OCI-LY3 (cell line): ENCODE results near the gene ARHGAP22.

Experiments used
- H2AFZ ChIP-seq: fragments of 200-600, 300-600 bp; shearing (Covaris generic); 2 replicates; pipeline ENCODE4 v1.6.0; 2014; ENCODE audit warnings: antibody characterized with exemption, low read depth, low read length
- H3K27ac ChIP-seq: fragments of 200-600, 300-600 bp; sonication (generic); 2 replicates; pipeline ENCODE4 v1.5.1; 2014; ENCODE audit warnings: mild to moderate bottlenecking, low read length, moderate library complexity, mixed read lengths
- H3K27me3 ChIP-seq: fragments of 200-600, 300-600 bp; sonication (generic); 2 replicates; pipeline ENCODE4 v1.6.1; 2014; ENCODE audit warnings: low read depth, low read length, mixed read lengths
- H3K36me3 ChIP-seq: fragments of 200-600, 300-600 bp; sonication (generic); replicated peaks from 2 replicates; pipeline ENCODE3; 2014; ENCODE audit warnings: low read depth, low read length, mixed read lengths
- H3K4me1 ChIP-seq: fragments of 300-600, 200-600 bp; sonication (generic); 2 replicates; pipeline ENCODE4 v1.6.1; 2014; ENCODE audit warnings: low read length, mixed read lengths
- H3K4me2 ChIP-seq: fragments of 200-600, 300-600 bp; sonication (generic); 2 replicates; pipeline ENCODE4 v1.6.1; 2014; ENCODE audit warnings: low read length, mixed read lengths
- H3K4me3 ChIP-seq: fragments of 300-600, 200-600 bp; sonication (generic); 2 replicates; pipeline ENCODE4 v1.5.1; 2014; ENCODE audit warnings: antibody characterized with exemption, mild to moderate bottlenecking, low read length, moderate library complexity
- H3K79me2 ChIP-seq: fragments of 300-600, 200-600 bp; shearing (Covaris generic); 2 replicates; pipeline ENCODE4 v1.6.1; 2014; ENCODE audit warnings: mild to moderate bottlenecking, low read length, mixed read lengths
- H3K9ac ChIP-seq: fragments of 300-600, 200-600 bp; shearing (Covaris generic); 2 replicates; pipeline ENCODE4 v1.6.0; 2014; ENCODE audit warnings: mild to moderate bottlenecking, low read length, moderate library complexity
- H3K9me3 ChIP-seq: fragments of 200-600, 300-600 bp; shearing (Covaris generic); 2 replicates; pipeline ENCODE4 v1.6.1; 2014; ENCODE audit warnings: low read length, mixed read lengths; ENCODE audit not compliant: insufficient read depth
- H4K20me1 ChIP-seq: fragments of 200-600, 300-600 bp; sonication (generic); 2 replicates; pipeline ENCODE4 v1.6.1; 2016; ENCODE audit warnings: low read length, mixed read lengths; ENCODE audit not compliant: insufficient read depth
- EZH2phosphoT487 ChIP-seq: fragments of 200-600 bp; shearing (Covaris generic); IDR thresholded peaks from 2 replicates; pipeline ENCODE4 v1.6.1; 2018; ENCODE audit warnings: antibody characterized with exemption, mixed run types, low read depth
- TF ChIP-seq, protein P1 (sequence below): fragments of 200-600, 300-600 bp; sonication (generic); IDR thresholded peaks from 2 replicates; pipeline ENCODE4 v1.5.1; 2014; ENCODE audit warnings: antibody characterized with exemption, low read length, low read depth

ARHGAP22 gene

GRCh38 chr10:48445932-48446331 lies 158.9 kb downstream of the ARHGAP22 start:
- Histone ChIP-seq H3K4me1 (no peaks in the 10 kb centered on the region), H3K4me3 (no peak overlapping the region), H3K9ac (no peak overlapping the region), H3K4me2 (no peak overlapping the region), H2AFZ (no peak overlapping the region), H3K27me3 (no peaks in the 10 kb centered on the region), H3K79me2 (no peaks in the 10 kb centered on the region), H4K20me1 (no peaks in the 10 kb centered on the region), H3K36me3 (no peaks in the 10 kb centered on the region), H3K27ac (no peak overlapping the region), H3K9me3 (no peaks in the 10 kb centered on the region)
- no peak for TF ChIP-seq EZH2phosphoT487
- TF ChIP-seq, protein P1, sequence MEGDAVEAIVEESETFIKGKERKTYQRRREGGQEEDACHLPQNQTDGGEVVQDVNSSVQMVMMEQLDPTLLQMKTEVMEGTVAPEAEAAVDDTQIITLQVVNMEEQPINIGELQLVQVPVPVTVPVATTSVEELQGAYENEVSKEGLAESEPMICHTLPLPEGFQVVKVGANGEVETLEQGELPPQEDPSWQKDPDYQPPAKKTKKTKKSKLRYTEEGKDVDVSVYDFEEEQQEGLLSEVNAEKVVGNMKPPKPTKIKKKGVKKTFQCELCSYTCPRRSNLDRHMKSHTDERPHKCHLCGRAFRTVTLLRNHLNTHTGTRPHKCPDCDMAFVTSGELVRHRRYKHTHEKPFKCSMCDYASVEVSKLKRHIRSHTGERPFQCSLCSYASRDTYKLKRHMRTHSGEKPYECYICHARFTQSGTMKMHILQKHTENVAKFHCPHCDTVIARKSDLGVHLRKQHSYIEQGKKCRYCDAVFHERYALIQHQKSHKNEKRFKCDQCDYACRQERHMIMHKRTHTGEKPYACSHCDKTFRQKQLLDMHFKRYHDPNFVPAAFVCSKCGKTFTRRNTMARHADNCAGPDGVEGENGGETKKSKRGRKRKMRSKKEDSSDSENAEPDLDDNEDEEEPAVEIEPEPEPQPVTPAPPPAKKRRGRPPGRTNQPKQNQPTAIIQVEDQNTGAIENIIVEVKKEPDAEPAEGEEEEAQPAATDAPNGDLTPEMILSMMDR, result no peak

DNA sequence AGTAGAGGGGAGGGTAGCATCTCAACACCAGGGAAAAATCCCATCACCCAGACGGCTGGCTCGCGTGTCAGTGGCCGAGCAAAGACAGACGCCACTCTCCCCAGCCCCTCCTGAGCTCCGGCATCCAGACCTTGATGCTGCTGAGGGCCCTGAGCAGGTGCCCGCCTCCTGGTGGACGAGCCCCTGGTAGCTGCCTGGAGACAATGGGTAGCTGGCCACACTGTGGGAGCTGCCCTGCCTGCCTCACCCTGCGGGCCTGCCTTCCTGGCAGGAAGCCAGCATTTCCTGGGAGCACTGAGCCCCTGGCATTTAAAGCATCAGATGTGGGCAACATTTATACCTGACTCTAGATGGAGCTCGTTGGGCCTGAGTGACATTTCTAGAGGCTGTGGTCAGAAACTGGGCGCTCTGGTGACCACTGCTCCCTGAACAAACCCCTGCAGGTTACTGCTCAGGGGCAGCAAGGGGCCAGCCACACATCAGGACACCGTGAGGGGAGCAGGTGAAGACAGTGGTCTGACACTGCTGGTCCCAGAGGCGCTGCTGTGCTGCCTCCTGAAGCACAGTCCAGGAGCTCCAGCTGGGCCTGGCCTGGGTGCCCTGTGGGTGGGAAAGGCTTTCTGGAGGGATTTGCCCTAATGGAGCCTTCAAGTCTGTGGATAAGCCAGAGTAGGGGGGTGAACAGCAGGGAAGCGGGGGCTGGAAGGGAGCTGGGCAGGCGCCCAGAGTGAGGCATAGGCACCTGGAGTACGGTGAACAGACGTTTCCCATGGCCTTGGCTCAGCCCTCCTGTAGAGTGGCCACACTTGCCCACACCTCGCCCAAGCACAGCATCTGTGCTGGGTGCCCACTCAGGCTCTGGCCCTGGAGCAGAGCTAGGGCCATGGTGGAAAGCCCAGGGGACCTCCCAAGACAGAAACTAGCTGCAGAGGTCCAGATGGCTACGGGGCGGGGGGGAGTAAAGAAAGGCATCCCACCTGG lies 159.7 kb downstream of the ARHGAP22 start:
- no peak for TF ChIP-seq EZH2phosphoT487
- TF ChIP-seq, protein P1, result no peak
- Histone ChIP-seq H3K27me3 (no peaks in the 10 kb centered on the region), H3K36me3 (no peaks in the 10 kb centered on the region), H2AFZ (no peak overlapping the region), H4K20me1 (no peaks in the 10 kb centered on the region), H3K4me3 (no peak overlapping the region), H3K27ac (no peak overlapping the region), H3K9me3 (no peaks in the 10 kb centered on the region), H3K9ac (no peak overlapping the region), H3K79me2 (no peaks in the 10 kb centered on the region), H3K4me2 (no peak overlapping the region), H3K4me1 (no peaks in the 10 kb centered on the region)

DNA sequence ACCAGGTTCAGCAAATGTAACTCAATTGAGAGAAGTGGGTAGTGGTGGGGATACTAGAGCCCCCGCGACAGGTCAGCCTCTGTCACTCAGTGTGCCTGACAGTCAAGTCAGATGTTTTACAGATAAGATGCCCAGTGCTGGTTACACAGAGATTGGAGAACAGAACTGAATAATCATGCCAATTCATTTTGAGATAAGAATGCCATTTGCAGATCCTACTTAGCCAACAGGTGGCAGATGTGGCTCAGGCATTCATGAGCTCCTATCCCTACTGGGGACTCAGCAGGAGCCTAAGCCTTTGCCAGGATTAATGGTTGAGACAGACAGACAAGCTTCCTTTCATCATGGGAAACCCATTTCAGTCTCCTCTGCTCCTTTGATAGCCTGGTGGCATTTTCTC lies 160.6 kb downstream of the ARHGAP22 start:
- Histone ChIP-seq H3K36me3 (no peaks in the 10 kb centered on the region), H4K20me1 (no peaks in the 10 kb centered on the region), H3K79me2 (no peaks in the 10 kb centered on the region), H3K27ac (no peak overlapping the region), H3K4me1 (no peaks in the 10 kb centered on the region), H3K9ac (no peak overlapping the region), H2AFZ (no peak overlapping the region), H3K4me2 (no peak overlapping the region), H3K9me3 (no peaks in the 10 kb centered on the region), H3K27me3 (no peaks in the 10 kb centered on the region), H3K4me3 (no peak overlapping the region)
- TF ChIP-seq EZH2phosphoT487, result no peak
- TF ChIP-seq, protein P1, result peak; percentile 28

- Histone ChIP-seq H3K79me2 (no peaks in the 10 kb centered on the region), H3K4me2 (no peak overlapping the region), H3K27ac (no peak overlapping the region), H3K9me3 (no peaks in the 10 kb centered on the region), H3K36me3 (no peaks in the 10 kb centered on the region), H2AFZ (no peak overlapping the region), H3K4me1 (no peaks in the 10 kb centered on the region), H3K9ac (no peak overlapping the region), H3K27me3 (no peaks in the 10 kb centered on the region), H4K20me1 (no peaks in the 10 kb centered on the region), H3K4me3 (no peak overlapping the region)
- no peak for TF ChIP-seq EZH2phosphoT487
- TF ChIP-seq, protein P1, result no peak
Observed at GRCh38 chr10:48442809-48443177, 162.1 kb downstream of the ARHGAP22 start.
